Measurements from ENCODE around the gene DYDC1.
"Not testable (repeated sequence)": the region's sequence is repeated elsewhere in the genome, so short reads cannot be mapped to it uniquely, and the experiment has no call there.

DYDC1 gene

GRCh38 chr10:80333983-80334382 lies 22.6 kb downstream of the DYDC1 start:
- DNase-seq (ENCODE audit: low spot score): no peak

- no peak for DNase-seq (ENCODE audit: low spot score)
Observed at GRCh38 chr10:80324891-80325364, 31.6 kb downstream of the DYDC1 start.

- DNase-seq (ENCODE audit: low spot score): no peak
Observed at GRCh38 chr10:80324086-80324485, 32.5 kb downstream of the DYDC1 start.

GRCh38 chr10:80323311-80323710 lies 33.2 kb downstream of the DYDC1 start:
- no peak for DNase-seq (ENCODE audit: low spot score)

GRCh38 chr10:80322711-80323110 lies 33.8 kb downstream of the DYDC1 start:
- DNase-seq (ENCODE audit: low spot score): no peak

GRCh38 chr10:80322158-80322557 lies 34.4 kb downstream of the DYDC1 start:
- DNase-seq (ENCODE audit: low spot score): no peak

DNA sequence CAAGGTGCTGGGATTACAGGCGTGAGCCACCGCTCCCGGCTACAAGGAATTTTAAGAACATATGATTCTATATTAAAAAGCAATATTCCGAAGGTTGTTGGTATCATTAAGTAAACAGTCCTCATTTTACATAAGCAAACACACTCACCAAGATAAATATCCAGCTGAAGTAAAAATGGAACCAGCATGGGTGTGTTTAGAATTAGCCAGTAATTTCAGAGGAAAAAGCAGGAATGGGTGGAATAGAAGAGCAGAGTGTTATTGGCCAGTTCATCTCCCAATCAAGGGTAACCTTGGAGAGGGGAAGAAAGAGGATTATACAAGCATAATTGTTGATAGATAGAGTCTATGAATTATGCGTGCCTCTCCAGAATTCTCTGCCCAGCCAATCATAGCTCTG lies 35.4 kb downstream of the DYDC1 start:
- no peak for DNase-seq (ENCODE audit: low spot score)

- DNase-seq (ENCODE audit: low spot score): no peak
Observed at GRCh38 chr10:80320377-80320776, 36.2 kb downstream of the DYDC1 start.

DNA sequence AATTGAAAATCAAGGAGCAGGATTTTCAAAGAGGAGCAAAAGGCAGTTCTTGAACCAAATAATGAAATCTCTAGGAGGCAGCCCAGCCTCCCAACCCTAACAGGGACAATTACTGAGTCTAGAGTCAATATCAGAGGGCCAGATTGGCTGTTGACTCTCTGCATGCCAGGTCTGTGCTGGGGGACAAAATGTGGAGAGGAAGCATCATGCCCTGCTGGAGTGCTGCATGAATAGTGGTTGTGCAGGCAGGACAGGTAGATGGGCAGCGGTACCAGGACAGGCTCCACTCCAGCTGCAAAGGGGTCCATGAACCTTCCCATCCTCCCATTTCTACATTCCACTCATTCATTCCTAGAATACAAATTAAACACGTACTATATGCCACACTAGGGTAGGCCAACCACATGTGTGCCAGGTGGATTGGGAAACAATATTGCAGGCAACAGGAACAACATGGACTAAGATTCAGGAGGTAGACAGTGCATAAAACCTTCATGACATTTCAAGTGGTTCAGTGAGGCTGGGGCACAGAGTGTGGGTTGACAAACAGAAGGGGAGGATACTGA lies 36.7 kb downstream of the DYDC1 start:
- DNase-seq (ENCODE audit: low spot score): no peak

- DNase-seq (ENCODE audit: low spot score): no peak
Observed at GRCh38 chr10:80319318-80319717, 37.2 kb downstream of the DYDC1 start.

DNA sequence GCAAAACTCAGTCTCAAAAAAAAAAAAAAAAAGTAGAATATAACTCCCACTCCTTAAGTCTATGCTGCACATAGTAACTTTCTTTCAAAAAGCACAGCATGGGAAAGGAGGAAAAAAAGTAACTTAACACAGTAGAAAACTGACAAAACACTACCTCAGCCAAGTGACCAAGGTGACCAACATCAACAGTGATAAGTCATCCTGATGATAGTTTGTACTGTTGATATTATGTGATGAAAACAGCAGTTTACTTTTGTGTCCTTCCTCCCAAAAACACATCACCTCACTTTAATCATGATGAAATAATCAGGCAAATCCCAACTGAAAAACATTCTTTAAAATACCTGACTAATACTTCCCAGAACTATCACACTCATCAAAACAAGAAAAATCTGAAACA lies 37.8 kb downstream of the DYDC1 start:
- no peak for DNase-seq (ENCODE audit: low spot score)

- no peak for DNase-seq (ENCODE audit: low spot score)
Observed at GRCh38 chr10:80315391-80315790, 41.2 kb downstream of the DYDC1 start.

DNA sequence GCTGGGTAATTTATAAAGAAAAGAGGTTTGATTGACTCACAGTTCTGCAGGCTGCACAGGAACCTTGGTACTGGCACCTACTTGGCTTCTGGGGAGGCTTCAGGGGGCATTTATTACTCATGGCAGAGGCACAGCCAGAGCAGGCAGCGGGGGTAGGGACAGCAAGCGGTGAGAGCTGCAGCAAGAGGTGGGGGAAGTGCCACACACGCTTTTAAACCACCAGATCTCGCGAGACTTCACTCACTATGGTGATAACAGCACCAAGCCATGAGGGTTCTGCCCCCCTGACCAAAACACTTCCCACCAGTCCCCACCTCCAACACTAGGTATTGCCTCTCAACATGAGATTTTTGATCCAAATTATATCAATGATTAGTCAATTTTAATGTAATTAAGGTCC lies 43.0 kb downstream of the DYDC1 start:
- no peak for DNase-seq (ENCODE audit: low spot score)

- DNase-seq (ENCODE audit: low spot score): not testable (repeated sequence)
Observed at GRCh38 chr10:80305989-80306388, 50.6 kb downstream of the DYDC1 start.

DNA sequence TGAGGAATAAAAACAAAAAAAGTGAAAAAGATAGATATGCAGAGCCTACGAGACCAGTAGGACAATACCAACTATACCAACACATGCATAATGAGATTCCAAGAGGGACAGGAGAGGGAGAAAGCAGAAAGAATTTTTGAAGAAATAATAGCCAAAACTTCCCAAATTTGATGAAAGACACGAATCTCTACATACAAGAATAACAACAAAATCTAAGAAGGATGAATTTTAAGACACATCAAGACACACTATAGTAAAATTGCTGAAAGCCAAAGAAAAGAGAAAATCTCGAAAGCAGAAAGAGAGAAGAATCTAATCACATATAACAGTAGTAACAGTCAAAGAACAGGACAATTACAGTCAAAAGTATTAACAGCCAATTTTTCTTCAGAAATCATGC lies 59.6 kb downstream of the DYDC1 start:
- no peak for DNase-seq (ENCODE audit: low spot score)

GRCh38 chr10:80292607-80293239 lies 63.8 kb downstream of the DYDC1 start:
- DNase-seq (ENCODE audit: low spot score): no peak

GRCh38 chr10:80290474-80291220 lies 65.9 kb downstream of the DYDC1 start:
- DNase-seq (ENCODE audit: low spot score): no peak

- DNase-seq (ENCODE audit: low spot score): no peak
Observed at GRCh38 chr10:80289451-80290287, 66.9 kb downstream of the DYDC1 start, which contains the start of gene MAT1A. TSS of gene MAT1A (minus strand) at chr10:80289658. CDS start at chr10:80289423, 235 bp downstream.

DNA sequence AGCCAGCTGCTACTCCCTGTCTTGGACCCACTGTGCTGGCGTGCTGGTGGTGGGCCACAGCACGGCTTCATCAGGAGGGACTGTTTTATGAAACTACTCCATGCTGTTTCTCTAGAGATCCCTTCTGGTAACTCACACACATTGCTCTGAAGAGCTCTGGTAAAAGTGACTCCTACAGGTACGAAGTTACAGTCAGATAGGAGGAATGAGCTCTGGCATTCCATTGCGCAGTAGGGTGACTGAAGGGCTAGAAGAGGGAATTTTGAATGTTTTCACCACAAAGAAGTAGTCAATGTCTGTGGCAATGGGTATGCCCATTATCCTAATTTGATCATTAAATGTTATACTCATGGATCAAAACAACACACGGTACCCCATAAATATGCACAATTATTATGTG lies 67.7 kb downstream of the DYDC1 start:
- DNase-seq (ENCODE audit: low spot score): no peak

All from CD4-positive, alpha-beta T cell treated with Interleukin-15 for 4 hours (primary cell).